ENCODE results near the gene SYCE1. TPM values are rescaled to one million over a fixed set of nuclear protein-coding genes. Genes with fewer than 3 reads are reported as not detected.
"Not testable (repeated sequence)": the region's sequence is repeated elsewhere in the genome, so short reads cannot be mapped to it uniquely, and the experiment has no call there.

The SYCE1 gene
- total and polyA plus RNA-seq, 12 donors: 0.52 to 9.2 (median 1.4) TPM; not detected in 3

GRCh38 chr10:133611079-133611478, 45.7 kb upstream of the SYCE1 start:
- Histone ChIP-seq H3K27ac (no peak overlapping the region), H3K9me3 (replicated peaks in 1 of 3) (no peaks in the 10 kb centered on the region), H3K4me1 (replicated peaks in 1 of 2) (no peaks in the 10 kb centered on the region), H3K4me3 (no peak overlapping the region), H3K36me3 (replicated peaks in 1 of 2) (no peaks in the 10 kb centered on the region), H3K27me3 (no peaks in the 10 kb centered on the region)
- intact Hi-C loops (cut with DNase I): no loop called here
- no peak for DNase-seq
- 26 to 57% (median 43%) methylated on average over 4 of the region's 4 CpGs for WGBS, 4 donors
- TF ChIP-seq POLR2A (IDR thresholded peaks at IDR 0.05): no peak
- no peak for TF ChIP-seq CTCF (IDR thresholded peaks at IDR 0.05)

- H3K27ac ChIP-seq: no peak overlapping the region
Measured at GRCh38 chr10:133608855-133609254, 43.5 kb upstream of the SYCE1 start.

GRCh38 chr10:133603434-133603833, 38.1 kb upstream of the SYCE1 start:
- H3K4me1 ChIP-seq (replicated peaks in 1 of 2); intact Hi-C loops (cut with DNase I); H3K36me3 ChIP-seq (replicated peaks in 1 of 2); H3K27ac ChIP-seq; H3K9me3 ChIP-seq (replicated peaks in 1 of 3); H3K4me3 ChIP-seq; H3K27me3 ChIP-seq; DNase-seq: not testable (repeated sequence)
- 60 to 72% (median 64%) methylated on average over 2 of the region's 2 CpGs for WGBS, 4 donors

More at GRCh38 chr10:133608855-133609254, 43.5 kb upstream of the SYCE1 start:
- DNase-seq: no peak
- H3K27me3 ChIP-seq: peaks cover 2% of the 10 kb centered on the region
- H3K9me3 ChIP-seq (replicated peaks in 1 of 3): no peaks in the 10 kb centered on the region
- intact Hi-C loops (cut with DNase I): no loop called here
- TF ChIP-seq POLR2A (IDR thresholded peaks at IDR 0.05): no peak
- TF ChIP-seq CTCF (IDR thresholded peaks at IDR 0.05): peak in 4 of 6 experiments; percentile 28 to 57 (median 35)
- WGBS, 4 donors: 7 to 24% (median 8%) methylated on average over 3 of the region's 3 CpGs
- no peak overlapping the region for H3K4me3 ChIP-seq
- H3K36me3 ChIP-seq (replicated peaks in 1 of 2): no peaks in the 10 kb centered on the region
- H3K4me1 ChIP-seq (replicated peaks in 1 of 2): no peaks in the 10 kb centered on the region

GRCh38 chr10:133600657-133601056, 35.3 kb upstream of the SYCE1 start:
- H3K4me1 ChIP-seq (replicated peaks in 1 of 2): no peaks in the 10 kb centered on the region
- H3K27me3 ChIP-seq: peaks cover 9% of the 10 kb centered on the region
- H3K27ac ChIP-seq: no peak overlapping the region
- DNase-seq: no peak
- 53 to 59% (median 56%) methylated on average over 3 of the region's 3 CpGs for WGBS, 4 donors
- no peak overlapping the region for H3K4me3 ChIP-seq
- no peaks in the 10 kb centered on the region for H3K36me3 ChIP-seq (replicated peaks in 1 of 2)
- no peaks in the 10 kb centered on the region for H3K9me3 ChIP-seq (replicated peaks in 1 of 3)
- TF ChIP-seq POLR2A (IDR thresholded peaks at IDR 0.05) (no peak), CTCF (IDR thresholded peaks at IDR 0.05) (no peak)
- intact Hi-C loops (cut with DNase I): no loop called here

GRCh38 chr10:133599869-133600268, 34.5 kb upstream of the SYCE1 start:
- H3K36me3 ChIP-seq (replicated peaks in 1 of 2); H3K9me3 ChIP-seq (replicated peaks in 1 of 3); DNase-seq; H3K4me3 ChIP-seq; H3K4me1 ChIP-seq (replicated peaks in 1 of 2); H3K27ac ChIP-seq; intact Hi-C loops (cut with DNase I); H3K27me3 ChIP-seq: not testable (repeated sequence)
- 58 to 63% (median 61%) methylated on average over 8 of the region's 8 CpGs for WGBS, 4 donors

Measured in adrenal gland (tissue), 12 donors.